HG03354 (cell line): Measurements from ENCODE around the gene DSCAM.

ENCODE experiments used
- ATAC-seq: cut with Tn5 transposase; IDR thresholded peaks from one replicate; pipeline ENCODE4 v1.9.1; 2021; ENCODE audit warnings: mild to moderate bottlenecking; ENCODE audit not compliant: unreplicated experiment, poor library complexity, severe bottlenecking

Gene DSCAM

DNA sequence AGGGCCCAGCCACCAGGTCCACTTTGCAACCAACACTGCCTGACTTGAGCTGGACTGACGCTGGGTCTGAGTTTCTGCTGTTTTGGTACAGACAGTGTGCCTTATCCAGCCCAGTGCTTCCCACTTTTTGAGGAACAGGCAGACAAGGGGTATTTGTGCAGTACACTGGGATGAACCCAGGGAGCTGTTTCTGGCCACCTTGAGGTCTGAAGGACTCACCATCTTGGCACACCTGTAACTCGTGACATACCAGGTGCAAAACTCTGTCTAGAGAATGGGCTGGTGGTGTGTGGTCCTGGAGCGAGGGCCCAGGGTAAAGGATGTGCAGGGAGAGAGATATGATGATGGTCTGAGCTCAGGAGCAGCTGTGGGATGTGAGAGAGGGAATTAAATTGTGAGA lies 831.1 kb downstream of the DSCAM start:
- ATAC-seq: no peak

DNA sequence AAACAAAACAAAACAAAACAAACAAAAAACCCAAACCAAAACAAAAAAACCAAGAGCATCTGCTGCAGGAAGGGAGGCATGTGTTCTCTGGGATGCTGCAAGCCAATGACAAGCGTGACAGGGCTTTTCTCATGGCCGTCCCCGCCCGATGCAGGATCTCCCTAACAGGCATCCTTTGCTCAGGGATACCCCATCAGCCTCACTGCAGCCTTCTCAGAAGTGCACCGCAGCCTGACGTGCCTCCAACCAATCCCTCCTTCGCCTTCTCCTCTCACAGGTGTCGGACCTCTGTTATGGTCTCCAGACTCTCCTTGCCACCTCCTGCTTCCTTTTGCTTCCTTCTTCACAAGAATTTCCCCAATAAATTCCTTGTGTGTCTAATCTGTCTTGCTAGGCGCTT lies 832.6 kb downstream of the DSCAM start:
- ATAC-seq: no peak

DNA sequence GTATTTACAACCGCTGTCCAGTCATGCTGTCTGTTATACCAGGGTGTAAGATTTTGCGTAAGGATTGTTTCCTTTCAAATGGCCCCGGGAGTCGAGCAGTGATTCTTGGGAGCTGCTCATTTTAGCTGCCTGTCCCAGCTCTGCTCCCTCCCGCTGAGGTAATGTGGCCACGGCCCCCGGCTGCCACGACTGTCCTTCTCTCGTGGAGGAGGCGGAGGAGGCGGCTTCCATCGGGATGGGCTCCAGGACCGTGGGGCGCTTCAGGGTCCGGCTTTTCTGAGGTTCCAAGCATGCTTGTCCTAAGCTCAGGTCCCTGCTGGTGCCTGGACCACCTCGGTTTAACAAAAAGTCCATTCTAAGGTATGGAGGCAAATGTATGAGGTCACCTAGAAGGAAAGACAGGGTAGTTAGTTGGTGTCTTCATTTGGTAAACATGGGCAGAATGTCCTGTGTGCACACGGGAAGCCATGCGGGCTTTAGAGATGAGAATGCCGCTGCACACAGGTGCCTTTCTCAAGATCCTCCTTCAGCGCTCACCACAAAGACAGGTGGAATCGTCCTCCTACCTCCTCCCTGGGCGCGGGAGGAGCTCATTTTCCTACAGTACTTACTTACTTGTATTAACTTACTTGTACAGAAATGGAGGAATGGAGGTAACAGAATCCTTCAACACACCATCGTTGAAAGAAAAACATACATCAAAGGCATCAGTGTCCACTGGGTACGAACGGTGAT lies 833.8 kb downstream of the DSCAM start:
- ATAC-seq: no peak

DNA sequence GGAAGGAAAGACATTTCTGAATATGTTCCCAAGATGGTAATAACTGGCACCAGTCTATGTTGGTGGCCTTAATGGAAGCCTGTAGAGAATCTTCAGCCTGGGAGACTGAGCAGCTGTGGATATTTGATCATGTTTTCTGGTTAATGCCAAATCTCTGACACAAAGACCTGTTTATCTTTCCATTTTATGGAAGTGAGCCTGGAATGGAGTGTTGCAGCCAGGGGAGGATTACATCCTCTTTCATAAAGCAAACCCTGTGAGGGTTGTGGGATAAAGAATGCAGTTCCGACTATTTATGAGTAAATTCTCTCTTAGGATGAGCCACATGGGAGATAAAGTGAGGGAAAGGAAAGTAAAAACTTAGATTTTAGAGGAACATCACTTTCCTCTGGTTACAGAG lies 835.6 kb downstream of the DSCAM start:
- no peak for ATAC-seq

DNA sequence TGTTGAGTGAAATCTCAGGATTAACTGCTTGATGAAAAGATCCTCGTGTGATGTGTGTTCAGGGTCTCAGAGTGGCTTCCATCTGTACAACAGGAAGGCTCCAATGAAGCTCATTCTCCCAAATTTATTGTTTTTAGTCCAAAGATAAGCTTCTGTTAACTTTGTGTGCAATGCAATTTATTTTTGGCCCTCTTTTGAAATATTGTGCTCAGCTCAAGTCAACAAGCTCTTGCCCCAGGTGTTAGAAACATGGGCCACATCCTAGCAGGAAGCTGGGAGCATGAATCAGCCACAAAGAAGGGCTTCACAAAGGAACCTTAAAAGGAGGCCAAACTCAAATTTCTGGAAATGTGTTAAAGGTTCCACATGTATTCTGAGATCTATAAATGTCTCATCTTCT lies 844.0 kb downstream of the DSCAM start:
- ATAC-seq: no peak

DNA sequence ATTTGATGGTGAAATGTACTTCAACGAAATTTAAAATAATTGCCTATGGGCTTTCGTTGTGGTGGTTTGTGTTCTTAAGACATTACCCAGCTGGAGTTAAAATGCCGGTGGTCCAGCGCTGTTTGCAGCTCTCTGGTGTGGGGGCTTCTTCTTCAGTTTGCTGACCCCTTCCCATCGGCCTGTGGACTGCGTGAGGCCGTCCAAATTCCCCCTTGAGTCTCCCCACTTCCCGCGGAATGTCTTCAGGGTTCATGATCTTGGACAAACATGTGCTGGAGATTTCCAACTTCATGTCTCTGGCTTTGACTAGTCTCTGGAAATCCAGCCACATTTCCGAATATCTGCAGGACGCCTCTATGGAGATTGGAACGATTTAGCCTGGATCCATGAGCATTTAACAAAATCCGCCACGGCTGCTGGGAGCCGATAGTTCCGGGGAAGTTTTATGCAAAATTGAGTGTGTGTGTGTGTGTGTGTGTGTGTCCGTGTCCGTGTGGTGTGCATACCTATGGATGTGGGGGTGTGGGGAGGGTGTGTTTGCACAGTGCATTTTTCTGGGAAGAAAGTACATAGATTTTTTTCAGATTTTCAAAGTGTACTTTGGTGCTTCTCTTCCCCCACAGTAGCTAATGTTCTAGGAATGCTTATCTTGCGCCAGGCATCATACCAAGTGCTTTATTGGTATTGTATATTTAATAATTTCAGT lies 862.5 kb downstream of the DSCAM start:
- no peak for ATAC-seq

DNA sequence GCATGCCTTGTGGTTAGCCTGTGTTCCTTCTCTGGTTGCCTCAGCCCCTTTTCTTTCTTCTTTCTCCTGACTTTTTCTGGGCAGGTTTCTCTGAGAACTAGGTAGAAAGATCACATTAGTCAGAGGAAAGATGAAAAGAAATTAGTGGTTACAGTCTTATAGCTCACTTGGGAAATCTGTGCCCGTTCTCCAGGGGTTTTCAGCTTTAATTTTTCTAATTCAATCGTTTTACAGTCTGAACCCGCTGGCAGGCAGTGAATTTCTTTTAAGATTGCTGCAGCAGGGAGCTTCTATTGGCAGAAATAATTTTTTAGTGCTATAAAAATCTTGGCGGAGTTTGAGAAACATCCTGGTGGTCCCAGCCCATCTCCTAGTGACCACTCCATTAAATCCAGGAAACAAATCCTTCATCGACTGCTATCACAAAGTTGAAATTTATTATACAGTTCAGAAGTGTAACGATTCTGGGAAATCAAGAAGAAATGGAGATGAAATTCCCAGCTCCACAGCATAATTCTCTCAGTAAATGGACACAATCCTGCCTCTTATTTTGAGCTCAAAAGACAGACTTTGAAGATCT lies 866.6 kb downstream of the DSCAM start:
- ATAC-seq: no peak

DNA sequence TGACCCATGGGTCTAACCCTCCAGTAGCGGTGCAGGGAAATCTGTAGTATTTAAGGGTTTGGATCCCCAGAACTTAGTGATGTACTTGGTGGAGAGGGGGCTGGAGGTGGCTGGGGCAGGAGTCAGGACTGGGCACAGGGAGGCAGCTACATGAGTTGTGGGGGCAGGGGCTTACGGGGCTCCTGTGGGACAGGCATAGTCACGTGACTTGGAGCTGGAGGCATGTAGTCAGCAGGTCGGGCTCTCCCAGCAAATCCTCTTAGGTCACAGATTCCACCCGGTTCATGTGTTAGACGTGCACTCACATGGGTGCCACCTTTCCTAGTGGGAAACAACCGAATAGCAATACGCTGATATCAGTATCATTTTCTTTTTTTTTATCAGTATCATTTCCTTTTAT lies 867.6 kb downstream of the DSCAM start:
- no peak for ATAC-seq

DNA sequence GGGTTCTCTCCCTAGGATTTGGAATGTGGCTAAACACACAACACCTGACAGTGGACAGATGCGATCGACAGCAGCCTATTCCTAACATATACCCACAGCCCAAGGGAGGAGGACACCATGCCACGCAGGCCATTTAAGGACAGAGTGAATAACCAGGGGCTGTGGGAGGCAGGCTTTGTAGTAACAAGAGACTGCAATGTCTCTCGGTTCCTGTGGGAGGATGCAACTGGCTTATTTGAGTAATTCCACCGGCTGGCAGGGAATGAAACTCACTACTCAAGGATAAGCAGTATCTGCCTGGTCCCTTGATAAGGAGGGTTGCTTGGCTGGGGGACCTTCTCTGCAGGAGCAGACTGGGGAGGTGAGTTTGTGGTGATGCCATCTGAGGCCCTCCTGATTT lies 870.2 kb downstream of the DSCAM start:
- no peak for ATAC-seq

DNA sequence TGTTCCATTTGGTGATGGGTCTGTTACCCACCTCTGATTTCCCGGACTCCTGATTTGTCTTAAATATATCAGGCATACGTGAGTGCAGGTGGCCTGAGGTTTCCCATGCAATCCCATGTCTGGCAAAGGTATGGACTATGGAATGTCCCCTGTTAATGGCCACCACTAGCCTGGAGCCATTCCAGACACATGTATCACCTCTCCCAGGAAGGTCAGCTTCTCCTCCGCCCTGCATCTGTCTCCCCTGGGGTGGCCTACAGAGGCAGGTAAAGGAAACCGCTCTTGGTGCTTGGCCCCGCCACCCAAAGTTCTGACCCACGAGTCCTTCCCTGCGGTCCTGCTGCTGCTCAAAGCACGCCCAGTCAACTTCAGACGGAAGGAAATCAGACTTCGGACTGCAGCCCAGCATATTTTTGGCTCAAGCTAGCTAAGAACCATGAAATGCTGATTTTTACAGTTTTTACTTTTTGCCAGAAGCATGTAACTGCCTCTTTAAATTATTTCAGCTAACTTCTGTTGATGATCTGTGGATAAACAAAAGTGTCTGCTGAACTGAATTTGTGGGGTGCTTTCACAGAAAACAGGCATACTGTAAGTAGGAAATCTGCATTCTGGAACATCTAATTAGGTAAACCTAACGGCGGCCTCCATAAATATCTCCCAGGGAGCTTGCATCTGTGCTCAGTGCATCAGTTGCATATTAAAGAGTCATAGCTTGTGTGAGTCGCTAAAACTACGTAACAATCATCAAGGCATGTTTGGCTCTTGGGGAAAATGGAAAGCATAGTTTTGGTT lies 873.8 kb downstream of the DSCAM start:
- ATAC-seq: no peak

DNA sequence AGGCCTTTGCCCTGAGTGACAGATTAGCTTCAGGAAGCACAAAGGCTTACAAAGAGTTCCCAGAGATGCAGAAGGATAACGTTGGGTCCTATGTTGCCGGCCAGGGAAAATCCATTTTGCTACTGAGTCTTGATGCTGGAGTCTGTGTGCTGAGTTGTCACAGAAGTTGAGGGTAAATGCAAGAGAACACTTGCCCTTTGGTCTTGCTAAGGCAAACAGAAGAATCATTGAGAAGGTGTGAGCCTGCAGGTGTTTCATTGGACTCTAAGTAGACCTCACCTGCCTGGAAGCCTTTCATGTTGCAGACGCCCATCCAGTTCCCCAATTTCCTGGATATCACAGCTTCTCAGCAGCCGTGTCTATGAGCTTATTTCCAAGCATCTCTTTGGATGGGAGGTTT lies 874.5 kb downstream of the DSCAM start:
- no peak for ATAC-seq

DNA sequence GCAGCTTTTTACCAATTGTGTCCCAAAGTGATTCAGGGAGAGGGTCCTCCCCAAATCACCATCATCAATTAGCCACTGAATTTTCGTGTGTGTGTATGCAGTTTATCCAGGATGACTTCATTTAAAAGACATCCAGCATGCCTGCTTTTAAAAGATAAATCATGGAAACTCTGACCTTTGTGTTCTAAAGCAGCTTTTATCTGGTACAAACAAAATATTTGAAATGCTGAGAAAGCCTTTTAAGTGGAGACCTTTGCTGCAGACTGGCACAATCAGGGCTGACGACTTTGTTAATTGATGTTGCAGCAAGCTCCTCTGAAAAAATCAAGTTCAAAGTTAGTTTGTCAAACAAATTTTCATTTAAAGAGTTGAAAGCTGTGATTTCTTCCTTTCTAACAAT lies 875.0 kb downstream of the DSCAM start:
- no peak for ATAC-seq

DNA sequence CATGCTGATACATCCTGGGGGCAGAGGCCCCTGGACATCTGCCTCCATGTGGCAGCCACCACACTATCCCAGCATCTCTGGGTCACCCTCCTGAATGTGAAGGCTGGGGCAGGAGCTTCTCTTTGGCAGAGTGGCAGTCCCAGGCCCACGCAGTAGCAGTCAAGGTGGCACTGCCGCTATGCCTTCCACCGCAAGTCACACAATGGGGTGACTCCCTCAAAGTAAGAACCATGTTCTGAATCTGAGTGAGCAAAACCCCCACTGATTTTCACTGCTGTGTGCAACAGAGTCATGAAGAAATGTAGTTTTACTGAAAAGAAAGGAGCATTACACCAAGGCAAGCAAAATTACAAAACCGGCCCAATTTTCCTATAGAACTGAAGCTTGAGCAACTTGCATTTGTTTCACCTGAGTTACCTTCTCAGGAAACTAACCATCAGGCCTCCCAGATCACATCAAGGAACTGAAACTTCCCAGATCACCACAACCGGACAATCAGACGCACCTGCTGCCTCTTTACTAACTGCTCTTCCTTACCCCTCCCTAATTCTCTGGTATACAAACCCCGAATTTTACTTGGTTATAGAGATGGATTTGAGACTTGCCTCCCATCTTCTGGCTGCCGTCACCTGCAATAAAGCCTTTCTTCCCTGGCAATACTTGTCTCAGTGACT lies 877.1 kb downstream of the DSCAM start:
- no peak for ATAC-seq

DNA sequence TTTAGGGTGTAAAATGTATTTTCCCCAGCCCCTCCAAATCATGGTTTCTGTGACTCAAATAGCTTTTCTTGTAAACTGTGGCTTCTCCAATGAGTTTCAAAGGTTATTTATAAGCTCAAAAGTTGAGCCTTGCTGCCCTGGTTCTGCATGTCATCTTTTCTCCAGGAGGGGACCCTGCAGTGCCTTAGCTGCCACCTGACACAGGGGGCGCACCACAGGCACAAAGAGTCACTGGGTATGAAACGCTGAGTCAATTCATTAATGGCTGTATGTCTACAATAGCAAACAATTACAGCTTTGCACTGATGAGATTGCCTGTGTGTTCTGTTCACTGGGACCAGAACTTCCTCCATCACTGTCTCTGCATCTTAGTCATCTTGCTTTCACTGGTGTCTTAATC lies 878.9 kb downstream of the DSCAM start:
- ATAC-seq: no peak

DNA sequence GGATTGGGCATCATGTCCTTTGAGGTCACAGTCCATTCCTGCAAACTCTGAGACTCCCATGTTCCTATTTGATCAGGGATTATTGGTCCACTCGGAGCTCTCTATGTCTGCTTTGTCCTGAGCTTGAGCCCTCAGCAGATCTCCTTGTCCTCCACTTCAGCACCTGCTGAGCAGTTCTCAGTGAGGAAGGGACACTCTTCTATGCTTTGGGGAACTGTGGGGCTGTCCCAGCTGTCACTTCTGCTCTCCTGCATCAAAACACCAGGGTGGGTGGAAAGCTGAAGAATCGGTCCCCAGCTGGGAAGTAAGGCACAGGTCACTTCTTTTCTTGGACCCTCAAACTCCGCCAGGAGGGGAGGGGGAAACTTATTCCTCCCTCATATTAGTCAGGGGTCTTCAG lies 880.2 kb downstream of the DSCAM start:
- ATAC-seq: no peak

DNA sequence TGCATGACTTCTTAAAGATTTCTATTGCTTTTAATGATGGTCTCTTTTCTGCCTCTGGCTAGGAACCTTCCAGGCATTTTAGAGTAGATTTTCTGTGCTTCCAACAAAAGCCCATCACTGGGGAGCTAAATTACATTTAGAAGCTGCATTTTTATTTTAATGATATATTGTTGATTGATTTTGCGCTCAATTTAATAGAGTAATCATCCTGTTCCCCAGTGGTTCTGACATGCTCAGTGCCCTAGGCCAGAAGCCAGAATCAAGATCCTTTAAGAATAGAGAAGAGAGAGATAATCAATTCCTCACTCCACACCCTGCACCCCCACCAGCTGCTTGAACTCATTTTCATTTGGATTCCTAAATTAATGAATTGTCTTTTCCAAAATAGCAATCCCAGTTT lies 881.9 kb downstream of the DSCAM start:
- no peak for ATAC-seq

DNA sequence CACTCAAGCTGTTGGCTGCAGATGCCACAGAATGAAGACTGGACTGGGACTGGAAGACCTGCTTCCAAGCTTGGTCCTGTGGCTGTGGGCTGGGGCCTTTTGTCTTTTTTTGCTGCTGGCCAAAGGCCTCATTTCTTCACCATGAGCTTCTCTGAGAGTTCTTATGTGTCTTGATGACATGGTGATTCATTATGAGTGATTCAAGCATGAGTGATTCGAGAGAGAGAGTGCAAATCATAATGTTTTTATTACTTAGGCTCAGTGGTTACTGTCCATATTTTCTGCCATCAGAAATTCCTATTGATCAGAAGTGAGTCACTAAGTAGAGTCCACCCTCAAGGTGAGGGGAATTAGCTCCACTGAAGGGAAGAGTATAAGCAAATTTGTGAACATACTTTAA lies 885.7 kb downstream of the DSCAM start:
- ATAC-seq: no peak
